GM12865 (cell line): ENCODE measurements around the gene SNX4.

Experiments used
- DNase-seq: peaks from one replicate; pipeline ENCODE4 v3.0.0; 2010; ENCODE audit warnings: low read depth
- H3K4me3 ChIP-seq: 2 replicates; pipeline ENCODE4 v1.5.1; 2011; ENCODE audit warnings: mild to moderate bottlenecking, low read depth, low read length, control low read depth
- CTCF ChIP-seq: IDR thresholded peaks from 2 replicates; pipeline ENCODE4 v1.5.1; 2011; ENCODE audit warnings: low read length, control low read depth, low read depth, inconsistent platforms; ENCODE audit not compliant: insufficient read depth; ENCODE audit errors: missing control alignments

Gene SNX4

GRCh38 chr3:125440559-125440955 lies 79.4 kb downstream of the SNX4 start:
- H3K4me3 ChIP-seq: no peak overlapping the region
- DNase-seq: no peak
- TF ChIP-seq CTCF: no peak

- H3K4me3 ChIP-seq: no peak overlapping the region
- DNase-seq: peak; percentile 61
- TF ChIP-seq CTCF: peak; percentile 91
Measured at GRCh38 chr3:125437631-125438435, 82.2 kb downstream of the SNX4 start.

- no peak for DNase-seq
- no peak overlapping the region for H3K4me3 ChIP-seq
- TF ChIP-seq CTCF: no peak
Measured at GRCh38 chr3:125436921-125437320, 83.1 kb downstream of the SNX4 start.

- peak; percentile 18 for DNase-seq
- H3K4me3 ChIP-seq: no peak overlapping the region
- TF ChIP-seq CTCF: no peak
Measured at GRCh38 chr3:125435231-125435630, 84.8 kb downstream of the SNX4 start.

GRCh38 chr3:125434582-125435011 lies 85.4 kb downstream of the SNX4 start:
- TF ChIP-seq CTCF: no peak
- peak overlapping the region; percentile 0; the same call in 1 of the 2 replicates for H3K4me3 ChIP-seq
- DNase-seq: peak; percentile 74

GRCh38 chr3:125433611-125434041 lies 86.4 kb downstream of the SNX4 start:
- TF ChIP-seq CTCF: no peak
- no peak overlapping the region for H3K4me3 ChIP-seq
- DNase-seq: peak; percentile 13

- H3K4me3 ChIP-seq: no peak overlapping the region
- TF ChIP-seq CTCF: no peak
- DNase-seq: no peak
Measured at GRCh38 chr3:125433091-125433534, 86.9 kb downstream of the SNX4 start.
